GM18499 (cell line): Measurements from ENCODE around the gene DYNC1I1.

ENCODE experiments used
- ATAC-seq: cut with Tn5 transposase; IDR thresholded peaks from one replicate; pipeline ENCODE4 v1.9.1; 2021; ENCODE audit warnings: moderate number of reproducible peaks; ENCODE audit not compliant: insufficient read depth, unreplicated experiment

Gene DYNC1I1

DNA sequence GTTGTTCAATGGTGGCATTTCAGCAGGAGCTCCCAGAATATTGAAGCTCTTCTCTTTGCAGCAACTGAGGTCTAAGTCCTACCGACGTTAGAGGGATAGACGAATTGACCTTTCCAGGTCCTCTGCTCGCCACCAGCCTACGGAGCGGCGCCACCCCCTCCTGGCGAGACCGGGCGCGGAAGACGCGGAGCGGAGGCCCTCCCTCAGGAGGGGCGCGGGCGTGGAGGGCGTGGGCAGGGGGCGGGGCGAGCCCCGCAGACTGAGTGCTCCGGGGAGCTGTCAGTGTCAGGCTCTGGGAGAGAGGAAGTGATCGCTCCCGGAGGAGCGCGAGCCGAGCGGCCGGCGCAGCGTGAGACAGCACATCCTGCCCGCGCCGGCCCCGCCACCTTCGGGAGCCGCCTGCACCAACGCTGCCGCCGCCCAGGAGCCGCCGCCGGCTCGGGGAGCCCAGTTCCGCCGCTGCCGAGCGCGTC is at the start of gene DYNC1I1:
Gene DYNC1I1, plus strand, starts transcription at position 257 of the 473 bp plus-strand sequence. CDS start 32,176 bp downstream, outside the sequence.
- no peak for ATAC-seq

DNA sequence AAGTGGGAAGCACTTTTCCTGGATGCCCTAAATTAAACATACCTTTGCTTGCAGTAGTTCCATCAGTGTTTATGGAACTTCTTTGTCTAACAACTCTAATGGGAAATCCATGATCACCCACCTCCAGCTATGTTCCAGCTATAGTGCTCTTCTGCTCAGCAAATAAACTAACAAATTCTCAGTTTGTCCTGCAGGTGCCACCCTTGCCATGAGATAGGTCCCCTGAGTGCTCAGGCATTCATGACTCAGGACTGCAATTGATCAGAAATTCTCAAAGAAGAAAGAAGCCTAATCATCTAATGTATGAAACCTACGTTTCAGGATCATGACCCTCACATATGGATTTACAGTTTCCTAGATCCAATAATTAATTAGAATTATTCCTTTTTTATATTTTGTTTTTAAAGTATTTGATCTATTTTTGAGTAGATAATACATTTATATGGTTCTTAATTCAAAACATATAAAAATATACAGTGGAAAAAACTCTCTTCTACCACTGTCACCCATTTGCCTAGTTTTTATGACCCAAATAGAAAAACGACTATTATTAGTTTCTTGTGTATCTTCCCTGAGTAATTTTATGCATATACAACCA is 48.7 kb upstream of the DYNC1I1 start:
- no peak for ATAC-seq

DNA sequence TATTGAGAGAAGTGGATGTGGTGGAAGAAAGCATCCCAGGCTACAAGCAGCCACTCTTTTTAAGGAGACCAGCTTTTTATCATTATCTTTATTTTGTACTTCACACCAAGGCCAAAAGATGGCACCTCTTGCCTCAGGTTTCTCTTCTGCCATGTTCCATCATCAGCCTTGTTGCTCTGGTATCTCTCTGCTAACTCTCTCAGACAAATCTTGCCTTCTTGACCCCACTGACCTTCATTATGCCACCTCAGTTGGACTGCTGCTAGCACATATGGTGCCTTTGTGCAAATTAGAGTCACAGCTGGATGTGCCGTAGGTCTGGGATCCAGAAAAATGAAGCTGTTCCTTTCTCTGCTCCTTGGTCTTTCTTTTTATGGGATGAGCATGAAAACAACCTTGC is 47.1 kb upstream of the DYNC1I1 start:
- ATAC-seq, result no peak

DNA sequence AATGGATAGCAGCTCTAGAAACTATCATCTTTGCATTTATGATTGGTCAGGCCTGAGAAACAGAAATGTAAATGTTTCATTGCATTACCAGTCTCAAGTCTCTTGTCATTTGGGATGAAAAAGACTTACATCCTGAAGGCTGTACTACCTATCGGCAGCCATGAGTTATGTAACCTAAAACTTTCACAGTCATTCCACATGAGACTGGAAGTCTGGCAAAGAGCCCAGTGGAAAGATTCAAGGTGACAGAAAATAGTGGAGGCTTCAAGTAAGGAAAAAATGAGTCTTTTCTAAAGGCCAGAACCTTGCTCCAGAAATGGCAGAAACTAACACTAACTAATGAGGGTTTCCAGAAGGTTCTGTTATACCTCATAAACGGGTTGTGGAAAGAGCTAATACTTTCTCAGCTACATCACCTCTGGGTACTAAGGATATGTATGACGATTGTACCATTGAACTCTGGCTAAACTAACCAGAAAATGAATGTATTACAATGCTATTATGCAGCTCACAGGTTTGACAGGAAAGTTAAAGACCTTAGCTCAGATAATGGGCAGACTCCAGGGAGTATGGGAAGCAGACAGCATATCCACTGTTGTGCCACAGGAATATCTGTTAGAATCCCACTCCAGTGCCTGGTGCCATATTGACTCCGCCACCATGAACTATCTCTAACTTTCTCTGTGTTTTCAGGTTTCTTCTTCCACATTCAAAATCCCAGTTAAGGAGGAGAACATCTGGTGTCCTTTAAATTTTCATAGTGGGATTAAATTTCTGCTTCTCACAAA is 41.7 kb upstream of the DYNC1I1 start:
- no peak for ATAC-seq

DNA sequence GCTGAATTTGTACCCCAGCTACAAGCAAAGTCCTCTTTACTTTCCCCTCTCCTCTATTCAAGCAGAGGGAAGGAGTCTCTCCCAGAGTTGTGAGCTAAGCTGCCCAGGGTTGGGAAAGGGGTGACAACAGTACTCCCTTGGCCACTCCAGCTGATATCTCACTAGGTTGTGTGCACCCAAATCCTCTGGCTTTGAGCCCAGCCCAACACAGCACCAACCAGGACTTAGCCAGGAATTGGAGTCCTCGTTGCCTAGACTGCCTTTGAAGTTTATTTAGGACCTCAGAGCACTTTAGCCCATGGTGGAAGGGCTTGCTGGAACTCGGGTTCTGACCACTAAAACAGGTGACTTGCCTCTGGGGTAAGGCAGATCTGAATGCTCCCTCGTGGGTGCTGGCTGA is 35.7 kb upstream of the DYNC1I1 start:
- ATAC-seq, result no peak

DNA sequence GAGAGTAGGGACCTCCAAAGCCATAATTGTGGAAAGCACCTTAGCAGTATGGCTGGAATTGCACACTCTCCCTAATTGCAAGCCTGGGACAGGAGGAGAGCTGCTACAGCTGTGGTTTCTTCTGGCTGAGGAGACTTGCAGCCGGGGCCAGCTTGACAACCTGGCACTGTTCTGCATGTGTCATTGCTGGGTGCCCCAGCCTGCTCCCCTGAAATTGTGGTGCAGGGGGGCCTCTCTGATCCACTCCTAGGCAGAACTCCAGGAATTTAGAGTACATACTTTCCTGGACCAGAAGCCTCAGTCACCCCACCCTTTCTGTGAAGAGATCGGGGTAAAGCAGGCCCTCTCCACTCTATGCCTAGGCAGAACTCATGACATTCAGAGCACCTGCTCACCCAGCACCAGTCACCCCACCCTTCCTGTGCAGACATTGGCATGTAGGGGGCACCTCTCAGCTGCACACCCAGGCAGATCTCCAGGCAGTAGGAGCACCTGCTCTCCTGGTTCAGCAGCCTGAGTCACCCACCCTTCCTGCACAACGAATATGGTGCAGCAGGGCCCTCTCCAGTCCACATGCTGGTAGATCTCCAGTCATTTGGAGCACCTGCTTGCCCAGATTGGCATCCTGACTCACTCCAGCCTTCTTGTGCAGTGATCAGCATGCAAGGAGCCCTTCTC is 34.4 kb upstream of the DYNC1I1 start:
- no peak for ATAC-seq

DNA sequence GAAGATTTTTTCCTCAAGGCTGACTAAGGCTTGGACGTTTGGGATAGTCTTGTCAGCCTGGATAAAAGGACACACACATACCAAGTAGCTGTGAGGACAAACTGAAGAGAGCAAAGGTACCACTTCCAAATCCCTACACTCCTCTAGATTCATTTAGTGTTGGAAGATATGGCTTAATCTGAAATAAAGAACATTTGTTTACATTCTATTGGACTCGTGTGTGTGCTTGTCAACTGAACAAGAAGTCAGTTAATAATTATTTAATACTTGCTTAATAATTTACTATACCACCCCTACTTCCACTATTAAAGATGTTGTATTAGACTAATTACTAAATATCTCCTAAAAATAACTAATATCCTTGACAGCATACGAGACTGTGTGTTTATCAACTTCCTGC is 23.3 kb upstream of the DYNC1I1 start:
- ATAC-seq, result no peak

DNA sequence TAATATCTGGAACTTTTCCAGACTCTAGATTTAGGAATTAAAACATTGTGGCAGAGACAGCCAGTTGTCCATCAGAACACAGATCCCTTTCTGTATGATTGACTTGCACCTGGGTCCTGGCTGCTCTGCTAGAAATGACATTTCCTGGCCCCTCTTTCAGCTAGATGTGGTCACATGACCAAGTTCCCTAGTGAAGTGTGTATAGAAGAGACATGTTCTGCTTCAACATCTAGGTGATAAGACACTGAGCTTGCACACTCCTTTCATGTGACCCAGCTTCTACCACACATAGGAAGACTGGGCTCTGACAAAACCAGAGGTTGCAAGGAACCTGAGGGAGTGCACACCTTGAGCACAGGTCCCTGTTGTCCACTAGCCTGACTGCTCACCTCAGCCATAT is 22.8 kb upstream of the DYNC1I1 start:
- ATAC-seq, result no peak

DNA sequence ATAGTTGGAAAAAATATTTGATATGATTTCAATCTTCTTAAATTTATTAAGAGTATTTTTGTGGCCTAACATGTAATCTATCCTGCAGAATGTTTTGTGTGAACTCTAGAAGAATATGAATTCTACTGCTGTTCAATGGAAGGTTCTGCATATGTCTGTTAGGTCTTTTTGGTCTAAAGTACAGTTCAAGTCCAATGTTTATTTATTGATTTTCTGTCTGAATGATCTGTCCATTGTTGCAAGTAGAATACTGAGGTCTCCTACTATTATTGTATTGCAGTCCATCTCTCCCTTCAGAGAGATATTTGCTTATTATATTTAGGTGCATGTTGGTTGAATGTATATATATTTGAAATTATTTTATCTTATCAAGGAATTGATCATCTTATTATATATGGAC is 18.9 kb upstream of the DYNC1I1 start:
- ATAC-seq, result no peak

DNA sequence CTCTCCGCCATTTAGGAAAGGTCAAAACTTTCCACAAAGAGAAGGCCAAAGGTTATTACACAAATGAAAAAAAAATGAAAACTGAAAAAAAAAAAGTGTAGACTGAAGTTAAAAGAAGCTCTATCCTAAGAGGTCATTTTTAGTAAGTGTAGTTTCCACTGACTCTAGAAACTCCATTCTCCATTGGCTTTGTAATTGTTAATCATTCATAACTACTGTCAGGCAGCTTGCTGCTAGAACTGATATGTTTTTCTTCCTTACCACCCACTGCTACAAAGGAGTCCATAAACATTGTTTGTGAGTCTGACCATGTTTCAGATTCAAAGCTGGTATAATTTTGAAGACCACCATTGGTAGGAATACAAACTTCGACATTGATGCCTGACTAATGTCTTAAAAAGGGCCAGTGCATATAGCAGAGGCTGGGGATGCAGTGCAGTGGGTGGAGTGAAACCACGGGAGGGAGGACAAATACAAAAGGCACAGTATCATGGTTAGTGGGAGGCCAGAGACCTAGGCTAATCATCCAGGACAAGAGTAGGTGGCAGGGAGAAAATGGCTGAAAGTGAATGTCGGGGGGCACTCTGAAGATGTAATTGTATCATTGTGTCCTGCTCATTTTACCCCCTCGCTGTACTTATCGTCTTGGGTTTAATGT is 16.9 kb upstream of the DYNC1I1 start:
- ATAC-seq, result no peak

DNA sequence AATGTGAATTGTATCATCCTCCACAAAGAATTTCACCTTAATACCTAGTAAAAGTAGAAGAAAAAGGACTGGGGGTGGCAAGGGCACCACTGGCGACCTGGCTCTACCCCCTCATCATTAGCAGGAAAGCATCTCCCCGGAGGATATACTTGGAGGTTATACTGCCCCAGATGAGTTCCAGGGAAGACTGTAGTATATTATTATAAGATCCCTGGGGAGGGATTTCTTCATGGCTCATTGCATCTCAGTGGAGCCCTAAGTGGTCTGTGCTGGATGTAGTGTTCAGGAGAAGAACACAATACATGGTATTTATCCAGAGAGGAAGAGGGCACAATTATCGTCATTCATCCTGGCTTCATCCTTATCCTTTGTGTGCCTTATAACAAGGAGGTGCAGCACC is 14.2 kb upstream of the DYNC1I1 start:
- no peak for ATAC-seq

DNA sequence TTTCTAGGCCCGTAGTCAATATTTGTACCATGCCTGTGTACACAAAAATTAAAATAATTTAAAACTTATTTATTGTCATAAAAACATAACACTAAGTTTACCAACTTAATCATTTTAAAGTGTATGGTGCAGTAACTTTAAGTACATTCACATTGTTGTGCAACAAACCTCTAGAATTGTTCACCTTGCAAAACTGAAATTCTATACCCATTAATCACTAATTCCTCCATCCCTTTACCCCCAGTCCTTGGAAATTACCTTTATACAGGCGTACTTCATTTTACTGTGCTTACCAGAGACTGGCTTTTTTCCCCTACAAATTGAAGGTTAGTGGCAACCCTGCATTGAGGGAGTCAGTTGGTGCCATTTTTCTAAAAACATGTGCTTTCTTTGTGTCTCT is 6.3 kb upstream of the DYNC1I1 start:
- no peak for ATAC-seq

DNA sequence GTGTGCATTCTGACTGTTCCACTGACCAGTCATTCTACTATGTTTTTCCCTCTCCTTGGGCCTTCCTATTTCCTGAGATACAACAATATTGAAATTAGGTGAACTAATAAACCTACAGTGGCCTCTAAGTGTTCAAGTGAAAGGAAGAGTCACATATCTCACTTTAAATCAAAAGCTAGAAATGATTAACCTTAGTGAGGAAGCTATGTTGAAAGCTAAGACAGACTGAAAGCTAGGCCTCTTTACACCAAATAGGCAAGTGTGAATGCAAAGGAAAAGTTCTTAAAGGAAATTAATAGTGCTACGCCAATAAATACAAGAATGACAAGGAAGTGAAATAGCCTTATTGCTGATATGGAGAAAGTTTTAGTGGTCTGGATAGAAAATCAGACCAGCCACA is 5.7 kb upstream of the DYNC1I1 start:
- no peak for ATAC-seq

DNA sequence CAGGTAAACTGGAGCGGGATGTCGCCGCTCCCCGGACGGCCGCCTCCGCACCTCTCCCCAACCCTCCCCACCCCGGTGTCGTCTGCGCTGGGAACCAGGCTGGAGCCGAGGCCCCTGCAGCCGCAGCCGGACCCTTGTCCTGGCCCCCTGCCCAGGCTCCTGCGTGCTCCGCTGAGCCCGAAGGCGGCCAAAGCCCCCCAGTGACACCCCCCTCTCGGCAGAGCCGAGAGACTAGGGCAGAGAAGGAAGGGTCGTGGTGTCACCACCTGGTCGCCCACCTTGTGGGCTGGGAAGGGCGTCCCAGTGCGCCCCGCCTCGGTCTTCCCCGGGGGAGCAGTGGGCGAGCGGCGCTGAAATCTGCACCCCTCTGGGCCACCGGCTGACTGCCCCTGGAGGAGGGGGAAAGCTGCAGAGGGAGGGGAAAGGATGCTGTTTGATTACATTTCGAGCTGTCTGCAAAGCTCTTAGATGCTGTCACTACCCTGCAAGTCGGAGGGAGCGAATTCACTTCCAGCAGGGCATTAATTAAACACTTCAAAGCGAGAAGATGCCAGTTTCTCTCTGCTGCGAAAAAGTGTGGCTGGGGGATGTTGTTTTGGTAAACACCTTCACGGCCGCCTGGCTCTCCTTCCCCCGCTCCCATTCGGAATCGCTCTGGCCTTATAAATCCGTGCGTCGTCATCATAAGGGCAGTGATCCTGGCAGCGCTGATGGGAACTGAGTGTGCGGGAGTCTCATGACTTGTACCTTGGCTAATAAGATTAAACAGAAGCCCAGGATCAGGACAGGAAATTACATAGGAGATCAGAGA is 622 bp downstream of the DYNC1I1 start:
- no peak for ATAC-seq

DNA sequence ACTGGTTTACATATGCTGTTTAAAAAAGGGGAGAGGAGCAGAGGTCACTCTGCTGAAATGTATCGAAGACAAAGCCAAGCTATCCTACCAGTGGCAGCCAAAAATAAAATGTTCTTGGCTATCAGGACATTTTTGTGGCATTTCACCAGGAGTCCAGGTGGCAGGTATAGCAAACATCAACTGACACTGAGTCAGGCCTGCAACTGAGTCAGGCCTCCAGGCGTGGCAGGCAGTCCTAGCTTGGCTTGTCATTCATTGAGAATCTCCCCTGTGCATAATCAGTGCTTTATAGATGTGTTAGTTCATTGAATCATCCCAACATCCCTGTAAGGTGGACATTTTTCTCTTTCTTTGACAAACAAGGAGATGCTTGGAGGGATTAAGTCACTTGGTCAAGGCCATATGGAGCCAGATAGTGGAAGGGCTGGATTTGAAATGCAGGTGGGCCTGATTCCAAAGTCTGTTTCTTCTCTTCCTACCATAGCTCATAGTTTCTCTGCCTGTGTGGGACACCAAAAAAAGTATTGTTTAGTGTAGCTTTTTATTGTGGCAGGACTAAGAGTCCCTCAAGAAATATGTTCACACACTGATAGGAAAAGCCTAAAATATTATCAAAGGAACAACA is 4.3 kb downstream of the DYNC1I1 start:
- ATAC-seq, result no peak

DNA sequence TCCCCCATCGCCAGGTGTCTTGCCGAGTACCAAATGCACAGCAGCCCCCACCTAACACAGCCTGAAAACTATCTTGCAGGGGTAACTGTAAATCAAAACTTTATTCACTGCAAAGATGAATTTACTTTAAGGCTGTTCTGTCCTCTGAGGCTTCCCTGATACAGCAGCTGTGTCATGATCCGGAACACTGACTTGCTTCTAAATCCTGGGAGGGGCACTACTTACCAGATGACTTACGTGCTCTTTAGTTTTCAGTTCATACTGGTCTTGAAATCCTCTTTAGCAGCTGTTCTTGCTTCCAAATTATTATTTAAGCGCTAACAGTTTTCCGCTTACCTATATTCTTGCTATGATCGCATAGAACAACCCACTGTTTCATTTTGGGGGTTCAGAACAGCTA is 4.9 kb downstream of the DYNC1I1 start:
- no peak for ATAC-seq

DNA sequence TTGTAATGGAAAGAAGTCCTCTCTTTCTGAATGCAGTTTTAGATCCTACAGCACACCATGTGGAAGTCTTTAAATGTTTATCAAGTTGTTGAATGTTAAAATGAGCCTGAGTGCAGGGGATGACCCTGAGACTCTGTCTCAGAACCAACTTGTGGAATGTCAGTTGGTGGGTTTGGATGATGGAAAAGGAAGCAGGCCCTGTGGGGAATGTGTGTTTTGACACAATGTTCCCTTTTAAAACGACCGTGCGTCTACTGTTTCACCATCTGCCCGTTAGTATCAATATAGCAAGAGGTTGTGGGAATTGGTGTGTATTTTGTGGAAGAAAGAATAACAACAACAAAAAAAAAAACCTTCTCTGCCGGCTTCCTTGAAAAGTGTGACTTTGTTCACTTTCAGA is 8.3 kb downstream of the DYNC1I1 start:
- no peak for ATAC-seq

DNA sequence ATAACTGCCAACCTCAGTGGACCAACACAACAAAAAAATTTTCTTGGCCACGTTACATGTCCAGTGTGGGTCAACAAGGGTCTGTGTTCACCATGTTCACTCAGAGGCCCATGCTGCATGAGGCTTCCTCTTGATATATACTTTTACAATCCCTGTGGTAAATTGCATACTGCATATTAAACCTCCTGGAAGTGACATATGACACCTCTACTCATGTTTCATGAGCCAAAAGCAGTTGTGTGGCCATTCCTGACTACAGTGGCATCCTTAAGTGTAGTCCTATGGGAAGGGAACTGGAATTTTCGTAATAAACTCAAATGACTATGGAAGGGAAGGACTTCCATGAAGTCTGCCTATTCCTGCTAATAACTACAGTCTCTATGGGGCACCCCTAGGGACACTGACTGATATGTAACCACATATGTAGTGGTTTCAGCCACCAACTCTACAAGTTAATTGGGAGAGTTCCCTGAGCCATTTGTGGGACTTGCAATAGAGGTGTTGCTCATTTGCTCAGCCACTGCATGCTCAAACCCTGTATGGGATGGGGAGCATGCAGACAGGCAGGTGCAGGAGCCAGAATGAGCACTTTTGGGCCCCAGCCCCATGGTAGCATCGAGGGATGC is 9.7 kb downstream of the DYNC1I1 start:
- no peak for ATAC-seq

DNA sequence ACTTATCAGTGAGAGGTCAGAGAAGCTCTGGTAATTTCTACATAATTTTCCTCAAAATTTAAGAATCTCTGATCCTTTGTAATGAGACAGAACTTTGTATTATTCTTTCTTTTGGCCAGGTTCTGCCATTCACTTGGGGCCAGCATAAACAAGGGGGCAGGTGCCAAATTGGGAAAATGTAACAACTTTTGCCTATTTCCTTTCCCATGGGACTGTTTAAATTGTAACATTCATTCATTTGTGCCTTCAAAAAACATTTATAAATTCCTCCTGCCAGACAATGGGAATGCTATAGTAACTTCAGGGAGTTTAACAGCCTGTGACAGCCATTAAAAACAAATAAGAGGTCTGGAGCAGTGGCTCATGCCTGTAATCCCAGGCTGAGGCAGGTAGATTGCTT is 12.4 kb downstream of the DYNC1I1 start:
- no peak for ATAC-seq
